ENCODE measurements around the gene IFT27. TPM values are rescaled to one million over a fixed set of nuclear protein-coding genes. Genes with fewer than 3 reads are reported as not detected.

The IFT27 gene
- total and polyA plus RNA-seq, 2 experiments from 2014 or later: 56.7 to 60.7 TPM

DNA sequence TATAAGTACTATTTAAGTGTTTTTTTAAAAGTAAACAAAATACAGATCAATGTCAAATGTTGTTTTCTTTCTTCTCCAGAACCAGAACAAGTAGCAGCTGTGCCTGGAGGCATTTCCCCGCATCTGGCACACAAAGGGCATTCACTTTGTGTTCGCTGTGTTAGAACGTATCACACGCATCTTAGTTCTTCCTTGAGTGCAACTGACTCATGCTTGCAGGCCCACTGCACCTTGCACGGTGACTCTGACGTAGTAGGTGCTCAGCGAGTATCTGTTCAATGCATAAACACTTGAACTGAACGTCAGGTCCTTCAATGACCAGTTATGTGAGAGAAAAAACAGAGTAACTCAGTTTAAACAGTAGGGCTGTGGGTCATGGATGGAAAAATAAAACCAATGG lies 3.5 kb downstream of the IFT27 start:
- no peak for DNase-seq (ENCODE audit: low read depth in 1 of 2, low spot score in 1 of 2)
- Histone ChIP-seq H3K4me3 (no peak overlapping the region), H3K27ac (no peak overlapping the region), H3K27me3 (no peaks in the 10 kb centered on the region), H3K36me3 (no peaks in the 10 kb centered on the region), H3K9me3 (ENCODE audit: low read depth) (no peaks in the 10 kb centered on the region), H3K4me1 (ENCODE audit: low read depth) (no peaks in the 10 kb centered on the region)
- TF ChIP-seq, protein P1, sequence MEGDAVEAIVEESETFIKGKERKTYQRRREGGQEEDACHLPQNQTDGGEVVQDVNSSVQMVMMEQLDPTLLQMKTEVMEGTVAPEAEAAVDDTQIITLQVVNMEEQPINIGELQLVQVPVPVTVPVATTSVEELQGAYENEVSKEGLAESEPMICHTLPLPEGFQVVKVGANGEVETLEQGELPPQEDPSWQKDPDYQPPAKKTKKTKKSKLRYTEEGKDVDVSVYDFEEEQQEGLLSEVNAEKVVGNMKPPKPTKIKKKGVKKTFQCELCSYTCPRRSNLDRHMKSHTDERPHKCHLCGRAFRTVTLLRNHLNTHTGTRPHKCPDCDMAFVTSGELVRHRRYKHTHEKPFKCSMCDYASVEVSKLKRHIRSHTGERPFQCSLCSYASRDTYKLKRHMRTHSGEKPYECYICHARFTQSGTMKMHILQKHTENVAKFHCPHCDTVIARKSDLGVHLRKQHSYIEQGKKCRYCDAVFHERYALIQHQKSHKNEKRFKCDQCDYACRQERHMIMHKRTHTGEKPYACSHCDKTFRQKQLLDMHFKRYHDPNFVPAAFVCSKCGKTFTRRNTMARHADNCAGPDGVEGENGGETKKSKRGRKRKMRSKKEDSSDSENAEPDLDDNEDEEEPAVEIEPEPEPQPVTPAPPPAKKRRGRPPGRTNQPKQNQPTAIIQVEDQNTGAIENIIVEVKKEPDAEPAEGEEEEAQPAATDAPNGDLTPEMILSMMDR (IDR thresholded peaks at IDR 0.05; ENCODE audit: low read depth, low read length): no peak

DNA sequence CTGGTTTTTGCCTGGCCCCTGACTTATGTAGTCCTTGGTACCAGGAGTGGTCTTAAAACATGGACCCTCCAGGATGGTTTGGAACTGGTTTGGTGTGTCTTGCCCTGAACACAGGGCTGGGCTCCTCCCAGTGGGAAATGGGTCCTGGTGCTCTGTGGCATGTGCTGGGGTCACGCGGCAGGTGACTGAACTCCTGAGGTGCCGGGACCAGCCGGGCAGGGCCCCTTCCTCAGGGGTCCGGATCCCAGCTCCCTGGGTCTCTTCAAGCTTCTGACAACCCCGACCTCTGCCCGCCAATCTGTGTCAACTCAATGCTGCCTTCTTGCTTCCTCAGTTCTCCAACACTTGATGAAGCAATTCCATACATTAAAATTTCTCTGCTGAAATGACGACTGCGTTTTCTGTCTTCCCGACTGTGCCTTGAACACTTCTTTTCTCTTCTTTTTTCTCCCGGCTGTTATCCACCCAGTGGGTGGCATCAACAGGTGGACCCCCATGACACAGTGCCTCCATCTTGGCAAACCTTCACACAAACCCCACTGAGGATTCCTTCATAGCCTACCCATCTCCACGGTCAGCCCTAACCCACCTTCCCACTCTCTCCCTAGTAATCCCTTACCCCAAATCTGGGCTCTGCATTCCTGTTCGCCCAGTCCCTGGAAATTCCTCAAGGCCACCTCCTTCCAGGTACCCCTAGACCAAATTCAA lies 4.4 kb downstream of the IFT27 start:
- Histone ChIP-seq H3K4me1 (ENCODE audit: low read depth) (no peaks in the 10 kb centered on the region), H3K36me3 (no peaks in the 10 kb centered on the region), H3K27me3 (no peaks in the 10 kb centered on the region), H3K4me3 (no peak overlapping the region), H3K9me3 (ENCODE audit: low read depth) (no peaks in the 10 kb centered on the region), H3K27ac (no peak overlapping the region)
- TF ChIP-seq, protein P1 (IDR thresholded peaks at IDR 0.05; ENCODE audit: low read depth, low read length): no peak
- no peak for DNase-seq (ENCODE audit: low read depth in 1 of 2, low spot score in 1 of 2)

DNA sequence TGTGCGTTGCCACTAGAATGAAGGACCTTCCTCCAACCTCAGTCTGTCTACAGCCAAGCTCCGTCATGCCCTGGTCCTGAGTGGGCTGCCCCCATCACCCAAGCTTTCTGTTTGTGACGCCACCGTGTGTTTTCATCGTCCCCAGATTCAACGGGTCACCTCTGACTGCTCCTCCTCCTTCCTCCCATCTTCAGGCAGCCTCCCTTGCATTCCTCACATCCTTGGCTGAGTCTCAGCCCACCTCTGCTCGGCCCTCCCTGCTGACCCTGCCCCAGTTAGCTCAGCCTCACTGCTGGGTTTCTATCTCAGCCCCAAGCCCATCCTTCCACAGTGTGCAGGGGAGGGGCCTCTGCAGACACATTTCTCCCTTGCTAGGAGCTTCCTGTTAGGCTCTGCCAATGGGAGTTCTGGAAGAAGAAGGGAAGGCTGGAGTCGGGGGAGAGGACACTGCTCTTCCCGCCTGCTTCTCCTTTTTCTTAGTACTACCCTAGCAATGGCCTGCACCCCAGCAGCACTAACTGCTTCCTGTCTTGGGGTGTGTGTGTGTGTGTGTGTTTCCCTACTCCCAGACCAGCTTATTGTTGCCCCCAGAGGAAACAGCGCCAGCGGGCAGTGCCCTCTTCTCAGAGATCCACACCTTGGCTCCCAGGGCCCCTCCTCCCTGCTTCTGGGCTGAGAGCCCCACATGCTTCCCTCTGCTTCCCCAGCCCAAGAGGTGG lies 5.2 kb downstream of the IFT27 start:
- DNase-seq (ENCODE audit: low read depth in 1 of 2, low spot score in 1 of 2): peak in 1 of 2 donors; percentile 22
- no peak overlapping the region for H3K4me3 ChIP-seq
- H3K9me3 ChIP-seq (ENCODE audit: low read depth): no peaks in the 10 kb centered on the region

DNA sequence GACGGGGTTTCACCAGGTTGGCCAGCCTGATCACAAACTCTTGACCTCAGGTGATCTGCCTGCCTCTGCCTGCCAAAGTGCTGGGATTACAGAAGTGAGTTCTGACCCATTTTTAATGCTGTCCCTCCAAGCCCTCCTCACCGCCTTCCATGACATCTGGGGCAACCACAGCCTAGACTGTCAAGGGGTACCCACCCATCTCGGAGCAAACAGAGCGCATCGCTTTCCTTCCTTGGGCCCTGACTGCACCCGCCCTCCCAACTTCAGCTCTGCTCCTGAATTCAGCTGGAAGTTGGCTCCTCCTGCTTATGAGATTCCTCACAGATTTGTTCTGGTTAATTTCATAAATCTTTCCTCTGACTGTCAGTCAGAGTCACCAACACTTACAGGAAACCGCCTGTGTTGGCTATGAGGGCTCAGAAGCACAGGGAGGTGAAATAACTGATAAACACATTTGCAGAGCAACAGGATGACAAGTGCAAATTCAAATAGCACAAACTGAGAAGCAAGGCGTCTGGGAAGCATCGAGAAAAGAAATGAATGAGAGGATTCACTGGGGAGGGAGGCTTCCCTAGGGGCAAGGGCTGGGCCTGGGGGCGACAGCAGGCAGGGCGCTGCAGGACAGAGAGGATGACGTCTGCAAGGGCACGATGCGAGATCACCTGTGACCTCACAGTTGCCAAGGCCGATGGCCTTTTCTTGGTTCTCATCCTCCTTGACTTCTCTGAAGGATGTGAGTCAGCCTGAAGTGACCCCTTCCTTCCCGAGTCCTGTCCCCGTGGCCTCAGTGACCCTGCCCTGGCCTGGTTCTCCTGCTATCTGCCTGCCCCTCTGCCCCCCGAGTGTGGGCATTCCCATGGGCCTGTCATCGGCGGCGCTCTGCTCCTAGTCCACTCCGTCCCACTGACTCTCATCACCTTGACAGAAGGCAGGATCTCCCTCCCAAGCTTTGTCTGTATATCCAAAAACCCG lies 6.1 kb downstream of the IFT27 start:
- H3K27ac ChIP-seq: no peak overlapping the region
- H3K4me3 ChIP-seq: no peak overlapping the region
- DNase-seq (ENCODE audit: low read depth in 1 of 2, low spot score in 1 of 2): no peak
- no peaks in the 10 kb centered on the region for H3K9me3 ChIP-seq (ENCODE audit: low read depth)
- no peaks in the 10 kb centered on the region for H3K27me3 ChIP-seq
- H3K4me1 ChIP-seq (ENCODE audit: low read depth): no peaks in the 10 kb centered on the region
- TF ChIP-seq, protein P1 (IDR thresholded peaks at IDR 0.05; ENCODE audit: low read depth, low read length): no peak
- H3K36me3 ChIP-seq: no peaks in the 10 kb centered on the region

More for the DNA sequence above, 5.2 kb downstream of the IFT27 start:
- Histone ChIP-seq H3K4me1 (ENCODE audit: low read depth) (no peaks in the 10 kb centered on the region), H3K27me3 (no peaks in the 10 kb centered on the region), H3K36me3 (no peaks in the 10 kb centered on the region), H3K27ac (no peak overlapping the region)
- TF ChIP-seq, protein P1 (IDR thresholded peaks at IDR 0.05; ENCODE audit: low read depth, low read length): no peak

DNA sequence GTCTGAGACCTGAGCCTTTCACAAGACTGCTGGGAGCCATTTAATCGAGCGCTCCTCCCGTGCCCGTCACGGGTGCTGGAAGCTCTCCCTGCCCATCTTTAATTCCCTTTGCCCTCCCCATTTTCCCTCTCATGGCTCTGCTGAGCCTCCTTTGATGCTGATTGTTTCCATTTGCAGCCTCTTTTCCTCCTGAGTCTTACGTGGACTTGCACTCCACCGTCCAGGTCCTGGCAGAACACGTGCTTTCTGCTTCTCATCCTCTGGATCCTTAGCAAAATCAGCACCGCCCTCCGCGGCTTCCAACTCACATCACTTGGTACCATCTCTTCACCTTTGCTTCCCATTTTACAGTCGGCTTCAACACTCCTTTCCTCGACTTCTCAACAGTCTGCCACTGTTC lies 7.3 kb downstream of the IFT27 start:
- no peak overlapping the region for H3K4me3 ChIP-seq
- no peaks in the 10 kb centered on the region for H3K36me3 ChIP-seq
- TF ChIP-seq, protein P1 (IDR thresholded peaks at IDR 0.05; ENCODE audit: low read depth, low read length): no peak
- no peak for DNase-seq (ENCODE audit: low read depth in 1 of 2, low spot score in 1 of 2)
- no peaks in the 10 kb centered on the region for H3K9me3 ChIP-seq (ENCODE audit: low read depth)
- H3K27me3 ChIP-seq: no peaks in the 10 kb centered on the region
- H3K4me1 ChIP-seq (ENCODE audit: low read depth): no peaks in the 10 kb centered on the region
- no peak overlapping the region for H3K27ac ChIP-seq

Measured in cardiac muscle cell (in vitro differentiated cells and primary cell).